Spinal cord (tissue), 10 donors: ENCODE results near the gene KLHDC7B. TPM values are rescaled to one million over a fixed set of nuclear protein-coding genes. Genes with fewer than 3 reads are reported as not detected.

Source experiments
- DNase-seq, 6 donors: peaks; one replicate each; pipeline versions ENCODE4 v3.0.0 to v3.0.0-alpha.2; 2013 to 2015; ENCODE audit warnings: low spot score in 6 of 6, low read depth in 4 of 6
- H3K27ac ChIP-seq: one replicate; pipeline ENCODE4 v1.5.1; 2013; ENCODE audit warnings: low read depth, low read length, control low read depth
- H3K27me3 ChIP-seq: one replicate; pipeline ENCODE4 v1.6.1; 2013; ENCODE audit warnings: low read length; ENCODE audit not compliant: control insufficient read depth, insufficient read depth
- H3K36me3 ChIP-seq: one replicate; pipeline ENCODE4 v1.6.1; 2013; ENCODE audit warnings: low read length; ENCODE audit not compliant: control insufficient read depth, insufficient read depth
- H3K4me1 ChIP-seq: one replicate; pipeline ENCODE4 v1.6.1; 2013; ENCODE audit warnings: low read length; ENCODE audit not compliant: control insufficient read depth, insufficient read depth
- H3K4me3 ChIP-seq: one replicate; pipeline ENCODE4 v1.5.1; 2013; ENCODE audit warnings: low read depth, low read length, control low read depth
- H3K9me3 ChIP-seq: one replicate; pipeline ENCODE4 v1.6.1; 2013; ENCODE audit warnings: low read length; ENCODE audit not compliant: control insufficient read depth, insufficient read depth
- WGBS: methylation state at CpG from one replicate; pipeline ENCODE4 v1.1.5; 2013; ENCODE audit warnings: missing lambda C conversion rate; ENCODE audit not compliant: insufficient coverage; 5-methylcytosine and 5-hydroxymethylcytosine counted together
- polyA plus RNA-seq, 2 donors: library from polyadenylated mRNA; unstranded; fragments of 120-200 nt; gene quantifications; one replicate each; pipeline ENCODE4 v1.2.1, GENCODE V29; 2013; ENCODE audit not compliant: insufficient read length in 2 of 2
- total RNA-seq, 2 donors: library from RNA; depleted of rRNA in 1 of 2; stranded (reverse); fragments of 120-200 nt in 1 of 2; fragments of >200 nt in 1 of 2; gene quantifications; one replicate each; pipeline versions ENCODE4 v1.2.3 to v1.2.4, GENCODE V29; 2013 to 2014
- donor health status: healthy.

KLHDC7B gene
- total and polyA plus RNA-seq, 4 donors: 0.06 to 0.22 TPM; not detected in 2

GRCh38 chr22:50600538-50600937 lies 54.8 kb downstream of the KLHDC7B start, which contains the start of gene MAPK8IP2:
Gene MAPK8IP2 (plus strand): TSS chr22:50600793. CDS start chr22:50600819, 26 bp downstream.
- peak in 2 of 6 donors; percentile 66 to 83 for DNase-seq
- Histone ChIP-seq H3K27me3 (no peaks in the 10 kb centered on the region), H3K27ac (no peak within 1 kb of the TSS), H3K36me3 (peaks cover 34% of the 10 kb centered on the region), H3K9me3 (no peaks in the 10 kb centered on the region), H3K4me1 (peaks cover 29% of the 10 kb centered on the region), H3K4me3 (peak within 1 kb of the TSS; percentile 31)
- WGBS: 0% methylated on average over 52 of the region's 61 CpGs

Other genes starting within 250 kb of the KLHDC7B start
- 10 to 100 TPM; 41.1 to 65.5 TPM for gene PLXNB2, start 238.3 kb upstream of the KLHDC7B start, total RNA-seq
- 10 to 100 TPM; 96.6 to 97.3 TPM for gene PLXNB2, start 238.3 kb upstream of the KLHDC7B start, polyA plus RNA-seq
- gene DENND6B, start 218.9 kb upstream of the KLHDC7B start, total RNA-seq: 10 to 100 TPM in 1 of 2 donors, 1 to 10 TPM in 1; 9.1 to 12.7 TPM
- 10 to 100 TPM; 41.3 to 45.7 TPM for gene DENND6B, start 218.9 kb upstream of the KLHDC7B start, polyA plus RNA-seq
- 10 to 100 TPM; 42.9 to 63.4 TPM for gene PPP6R2, start 202.6 kb upstream of the KLHDC7B start, total RNA-seq
- 10 to 100 TPM; 71.5 to 84.9 TPM for gene PPP6R2, start 202.6 kb upstream of the KLHDC7B start, polyA plus RNA-seq
- 10 to 100 TPM; 51.0 to 64.3 TPM for gene SBF1, start 70.9 kb upstream of the KLHDC7B start, total RNA-seq
- gene SBF1, start 70.9 kb upstream of the KLHDC7B start, polyA plus RNA-seq: 100 to 1,000 TPM; 116 to 118 TPM
- gene ADM2, start 64.4 kb upstream of the KLHDC7B start, total RNA-seq: under 1 TPM; 0.06 to 0.10 TPM
- gene ADM2, start 64.4 kb upstream of the KLHDC7B start, polyA plus RNA-seq: under 1 TPM; 0.11 to 0.15 TPM
- gene MIOX, start 59.0 kb upstream of the KLHDC7B start, total RNA-seq: not detected
- gene MIOX, start 59.0 kb upstream of the KLHDC7B start, polyA plus RNA-seq: under 1 TPM in 1 of 2 donors, not detected in 1; 0.18 TPM
- 10 to 100 TPM; 16.0 to 42.8 TPM for gene LMF2, start 38.2 kb upstream of the KLHDC7B start, total RNA-seq
- gene LMF2, start 38.2 kb upstream of the KLHDC7B start, polyA plus RNA-seq: 10 to 100 TPM; 58.0 to 69.6 TPM
- gene NCAPH2, start 37.7 kb upstream of the KLHDC7B start, total RNA-seq: 10 to 100 TPM; 32.8 to 58.6 TPM
- gene NCAPH2, start 37.7 kb upstream of the KLHDC7B start, polyA plus RNA-seq: 10 to 100 TPM; 77.1 to 86.9 TPM
- gene SCO2, start 20.3 kb upstream of the KLHDC7B start, total RNA-seq: 1 to 10 TPM in 1 of 2 donors, under 1 TPM in 1; 0.40 to 1.9 TPM
- 1 to 10 TPM; 6.0 to 7.3 TPM for gene SCO2, start 20.3 kb upstream of the KLHDC7B start, polyA plus RNA-seq
- 10 to 100 TPM in 1 of 2 donors, 1 to 10 TPM in 1; 6.3 to 12.8 TPM for gene TYMP, start 15.9 kb upstream of the KLHDC7B start, total RNA-seq
- 10 to 100 TPM; 16.4 to 22.1 TPM for gene TYMP, start 15.9 kb upstream of the KLHDC7B start, polyA plus RNA-seq
- gene SYCE3, start 17.0 kb downstream of the KLHDC7B start, total RNA-seq: under 1 TPM in 1 of 2 donors, not detected in 1; 0.66 TPM
- gene SYCE3, start 17.0 kb downstream of the KLHDC7B start, polyA plus RNA-seq: not detected
- gene CPT1B, start 32.5 kb downstream of the KLHDC7B start, total RNA-seq: 10 to 100 TPM in 1 of 2 donors, 1 to 10 TPM in 1; 8.2 to 11.1 TPM
- 10 to 100 TPM; 24.5 to 30.1 TPM for gene CPT1B, start 32.5 kb downstream of the KLHDC7B start, polyA plus RNA-seq
- 10 to 100 TPM; 28.8 to 88.3 TPM for gene CHKB, start 37.0 kb downstream of the KLHDC7B start, total RNA-seq
- gene CHKB, start 37.0 kb downstream of the KLHDC7B start, polyA plus RNA-seq: 10 to 100 TPM; 81.4 to 89.6 TPM
- 10 to 100 TPM; 19.8 to 42.3 TPM for gene MAPK8IP2, start 54.9 kb downstream of the KLHDC7B start, total RNA-seq
- 100 to 1,000 TPM; 104 to 109 TPM for gene MAPK8IP2, start 54.9 kb downstream of the KLHDC7B start, polyA plus RNA-seq
- 10 to 100 TPM in 1 of 2 donors, 1 to 10 TPM in 1; 9.8 to 25.0 TPM for gene ARSA, start 82.3 kb downstream of the KLHDC7B start, total RNA-seq
- 10 to 100 TPM; 39.8 to 47.1 TPM for gene ARSA, start 82.3 kb downstream of the KLHDC7B start, polyA plus RNA-seq
- 1 to 10 TPM; 7.5 to 8.3 TPM for gene SHANK3, start 126.9 kb downstream of the KLHDC7B start, total RNA-seq
- 10 to 100 TPM; 32.2 to 38.5 TPM for gene SHANK3, start 126.9 kb downstream of the KLHDC7B start, polyA plus RNA-seq
- under 1 TPM in 1 of 2 donors, not detected in 1; 0.17 TPM for gene ACR, start 192.3 kb downstream of the KLHDC7B start, total RNA-seq
- gene ACR, start 192.3 kb downstream of the KLHDC7B start, polyA plus RNA-seq: under 1 TPM; 0.70 to 0.98 TPM
- gene RABL2B, start 237.7 kb downstream of the KLHDC7B start, total RNA-seq: 10 to 100 TPM; 14.9 to 36.4 TPM
- gene RABL2B, start 237.7 kb downstream of the KLHDC7B start, polyA plus RNA-seq: 10 to 100 TPM; 64.0 to 79.2 TPM